ENCODE data around the gene SPAG6. TPM values are rescaled to one million over a fixed set of nuclear protein-coding genes. Genes with fewer than 3 reads are reported as not detected.

The SPAG6 gene
- total RNA-seq, 1 donor = not detected

- no peak for DNase-seq (ENCODE audit: low read depth)
- no peak overlapping the region for H3K4me3 ChIP-seq (ENCODE audit: low read depth, low read length)
- TF ChIP-seq, protein P1, sequence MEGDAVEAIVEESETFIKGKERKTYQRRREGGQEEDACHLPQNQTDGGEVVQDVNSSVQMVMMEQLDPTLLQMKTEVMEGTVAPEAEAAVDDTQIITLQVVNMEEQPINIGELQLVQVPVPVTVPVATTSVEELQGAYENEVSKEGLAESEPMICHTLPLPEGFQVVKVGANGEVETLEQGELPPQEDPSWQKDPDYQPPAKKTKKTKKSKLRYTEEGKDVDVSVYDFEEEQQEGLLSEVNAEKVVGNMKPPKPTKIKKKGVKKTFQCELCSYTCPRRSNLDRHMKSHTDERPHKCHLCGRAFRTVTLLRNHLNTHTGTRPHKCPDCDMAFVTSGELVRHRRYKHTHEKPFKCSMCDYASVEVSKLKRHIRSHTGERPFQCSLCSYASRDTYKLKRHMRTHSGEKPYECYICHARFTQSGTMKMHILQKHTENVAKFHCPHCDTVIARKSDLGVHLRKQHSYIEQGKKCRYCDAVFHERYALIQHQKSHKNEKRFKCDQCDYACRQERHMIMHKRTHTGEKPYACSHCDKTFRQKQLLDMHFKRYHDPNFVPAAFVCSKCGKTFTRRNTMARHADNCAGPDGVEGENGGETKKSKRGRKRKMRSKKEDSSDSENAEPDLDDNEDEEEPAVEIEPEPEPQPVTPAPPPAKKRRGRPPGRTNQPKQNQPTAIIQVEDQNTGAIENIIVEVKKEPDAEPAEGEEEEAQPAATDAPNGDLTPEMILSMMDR (IDR thresholded peaks at IDR 0.05; ENCODE audit: insufficient read depth, low read depth, low read length) = no peak
Observed at GRCh38 chr10:22455068-22455857, 110.0 kb downstream of the SPAG6 start.

GRCh38 chr10:22456486-22456885 is 111.2 kb downstream of the SPAG6 start:
- no peak overlapping the region for H3K4me3 ChIP-seq (ENCODE audit: low read depth, low read length)
- TF ChIP-seq, protein P1 (IDR thresholded peaks at IDR 0.05; ENCODE audit: insufficient read depth, low read depth, low read length) = no peak
- DNase-seq (ENCODE audit: low read depth) = no peak

- H3K4me3 ChIP-seq (ENCODE audit: low read depth, low read length) = no peak overlapping the region
- TF ChIP-seq, protein P1 (IDR thresholded peaks at IDR 0.05; ENCODE audit: insufficient read depth, low read depth, low read length) = no peak
- no peak for DNase-seq (ENCODE audit: low read depth)
Observed at GRCh38 chr10:22458272-22459038, 113.2 kb downstream of the SPAG6 start.

- no peak overlapping the region for H3K4me3 ChIP-seq (ENCODE audit: low read depth, low read length)
- TF ChIP-seq, protein P1 (IDR thresholded peaks at IDR 0.05; ENCODE audit: insufficient read depth, low read depth, low read length) = no peak
- DNase-seq (ENCODE audit: low read depth) = no peak
Observed at GRCh38 chr10:22459496-22459895, 114.2 kb downstream of the SPAG6 start.

GRCh38 chr10:22460101-22460500 is 114.8 kb downstream of the SPAG6 start:
- no peak overlapping the region for H3K4me3 ChIP-seq (ENCODE audit: low read depth, low read length)
- DNase-seq (ENCODE audit: low read depth) = no peak
- TF ChIP-seq, protein P1 (IDR thresholded peaks at IDR 0.05; ENCODE audit: insufficient read depth, low read depth, low read length) = no peak

GRCh38 chr10:22460531-22461403 is 115.5 kb downstream of the SPAG6 start:
- DNase-seq (ENCODE audit: low read depth) = no peak
- no peak overlapping the region for H3K4me3 ChIP-seq (ENCODE audit: low read depth, low read length)
- TF ChIP-seq, protein P1 (IDR thresholded peaks at IDR 0.05; ENCODE audit: insufficient read depth, low read depth, low read length) = no peak

All from fibroblast of villous mesenchyme (primary cell).